Common myeloid progenitor, CD34-positive (primary cell): ENCODE results near the gene B3GALT5.

ENCODE experiments used
- CTCF ChIA-PET: fragments of 350-600 bp; sonication (Branson Sonifier 250); formaldehyde crosslinking; loops from one replicate; lab custom pipeline; 2021; ENCODE audit warnings: antibody characterized with exemption; lab: Charles Lee
- POLR2A ChIA-PET: fragments of 350-600 bp; sonication (Branson Sonifier 250); formaldehyde crosslinking; loops from one replicate; lab custom pipeline; 2021; ENCODE audit warnings: antibody characterized with exemption; lab: Charles Lee
- DNase-seq, 3 donors: peaks; one replicate each; pipeline versions ENCODE4 v3.0.0 to v3.0.0-alpha.2; 2013
- H3K27ac ChIP-seq, 2 experiments: 1 replicate in 1 of 2; 2 replicates in 1 of 2; pipeline ENCODE4 v1.7.0; 2013; ENCODE audit warnings: inconsistent platforms in 2 of 2, low read length in 2 of 2, mild to moderate bottlenecking in 2 of 2, low read depth in 1 of 2, moderate library complexity in 1 of 2; ENCODE audit not compliant: severe bottlenecking in 2 of 2, insufficient read depth in 1 of 2, poor library complexity in 1 of 2
- H3K27me3 ChIP-seq, 5 experiments: replicated peaks in 2 of 5; 1 replicate in 3 of 5; 2 replicates in 2 of 5; pipeline versions ENCODE4 v1.6.1 to v1.7.0; 2013; ENCODE audit warnings: low read length in 4 of 5, mild to moderate bottlenecking in 2 of 5, moderate library complexity in 2 of 5, inconsistent platforms in 1 of 5; ENCODE audit not compliant: insufficient read depth in 5 of 5, control insufficient read depth in 4 of 5
- H3K36me3 ChIP-seq, 4 experiments: 1 replicate in 2 of 4; 2 replicates in 2 of 4; pipeline versions ENCODE4 v1.6.1 to v1.7.0; 2013; ENCODE audit warnings: low read length in 3 of 4, control low read depth in 1 of 4, mild to moderate bottlenecking in 1 of 4; ENCODE audit not compliant: control insufficient read depth in 4 of 4, insufficient read depth in 4 of 4
- H3K4me1 ChIP-seq, 4 experiments: 1 replicate in 3 of 4; 2 replicates in 1 of 4; pipeline versions ENCODE4 v1.6.1 to v1.7.1; 2013; ENCODE audit warnings: low read length in 3 of 4, mild to moderate bottlenecking in 3 of 4, control low read depth in 1 of 4, inconsistent platforms in 1 of 4, moderate library complexity in 1 of 4; ENCODE audit not compliant: control insufficient read depth in 4 of 4, insufficient read depth in 4 of 4; ENCODE audit errors: control extremely low read depth in 1 of 4
- H3K4me3 ChIP-seq, 7 experiments: 1 replicate in 4 of 7; 2 replicates in 3 of 7; pipeline versions ENCODE4 v1.5.1 to v1.7.0; 2013; ENCODE audit warnings: mild to moderate bottlenecking in 7 of 7, low read length in 6 of 7, moderate library complexity in 6 of 7, inconsistent platforms in 2 of 7, low read depth in 2 of 7, control low read depth in 1 of 7; ENCODE audit not compliant: insufficient read depth in 4 of 7, control insufficient read depth in 1 of 7; ENCODE audit errors: extremely low read depth in 1 of 7
- H3K9me3 ChIP-seq, 5 experiments: 1 replicate in 4 of 5; 2 replicates in 1 of 5; pipeline versions ENCODE4 v1.6.1 to v1.7.1; 2013; ENCODE audit warnings: low read length in 4 of 5, mild to moderate bottlenecking in 2 of 5, inconsistent platforms in 1 of 5, low read depth in 1 of 5, moderate library complexity in 1 of 5; ENCODE audit not compliant: control insufficient read depth in 4 of 5, insufficient read depth in 2 of 5; ENCODE audit errors: control extremely low read depth in 1 of 5
- WGBS: methylation state at CpG from one replicate; pipeline ENCODE4 v1.1.5; 2013; ENCODE audit not compliant: insufficient coverage; 5-methylcytosine and 5-hydroxymethylcytosine counted together

B3GALT5 gene

GRCh38 chr21:39654951-39655350 is 42.2 kb downstream of the B3GALT5 start:
- Histone ChIP-seq H3K9me3 (peaks cover 0 to 13% (median 5%) of the 10 kb centered on the region in 5 experiments), H3K4me1 (peaks cover 0 to 2% (median under 1%) of the 10 kb centered on the region in 4 experiments), H3K27ac (no peak overlapping the region), H3K4me3 (no peak overlapping the region), H3K27me3 (peaks cover 0 to 12% (median 2%) of the 10 kb centered on the region in 5 experiments), H3K36me3 (no peaks in the 10 kb centered on the region)
- ChIA-PET CTCF (no interaction called here), POLR2A (no interaction called here)
- DNase-seq: no peak
- 87% methylated on average over 3 of the region's 3 CpGs for WGBS

- CTCF ChIA-PET: no interaction called here
- 82% methylated on average over 11 of the region's 11 CpGs for WGBS
Observed at GRCh38 chr21:39655589-39655988, 42.8 kb downstream of the B3GALT5 start.

GRCh38 chr21:39656209-39656608 is 43.5 kb downstream of the B3GALT5 start:
- CTCF ChIA-PET: no interaction called here
- WGBS: 94% methylated on average over 8 of the region's 8 CpGs

More at GRCh38 chr21:39655589-39655988, 42.8 kb downstream of the B3GALT5 start:
- Histone ChIP-seq H3K9me3 (peaks cover 0 to 13% (median 5%) of the 10 kb centered on the region in 5 experiments), H3K27me3 (peaks cover 0 to 18% (median 6%) of the 10 kb centered on the region in 5 experiments), H3K27ac (no peak overlapping the region), H3K4me1 (peaks cover 0 to 7% (median 2%) of the 10 kb centered on the region in 4 experiments), H3K4me3 (no peak overlapping the region), H3K36me3 (no peaks in the 10 kb centered on the region)
- POLR2A ChIA-PET: no interaction called here
- no peak for DNase-seq

DNA sequence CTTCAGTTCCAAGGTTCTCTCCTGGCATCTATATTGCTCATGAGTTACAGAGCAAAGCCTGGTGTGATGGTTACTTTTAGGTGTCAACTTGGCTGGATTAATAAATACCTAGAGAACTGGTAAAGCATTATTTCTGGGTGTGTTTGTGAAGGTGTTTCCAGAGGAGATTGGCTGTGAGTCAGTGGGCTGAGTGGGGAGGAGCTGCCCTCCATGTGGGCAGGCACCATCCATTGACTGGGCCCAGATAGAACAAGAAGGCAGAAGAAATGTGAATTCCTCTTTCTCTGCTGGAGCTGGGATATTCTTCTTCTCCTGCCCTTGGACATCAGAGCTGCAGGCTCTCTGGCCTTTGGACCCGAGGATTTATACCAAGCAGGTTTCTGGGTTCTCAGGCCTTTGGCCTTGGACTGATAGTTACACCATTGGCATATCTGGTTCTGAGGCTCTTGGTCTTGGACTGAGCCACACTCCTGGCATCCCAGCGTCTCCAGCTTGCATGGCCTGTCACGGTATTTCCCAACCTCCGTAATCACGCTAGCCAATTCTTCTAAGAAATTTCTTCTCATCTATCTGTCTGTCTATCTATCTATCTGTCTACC is 44.5 kb downstream of the B3GALT5 start:
- ChIA-PET POLR2A (no interaction called here), CTCF (no interaction called here)
- H3K27ac ChIP-seq: no peak overlapping the region
- peaks cover 0 to 10% (median 2%) of the 10 kb centered on the region in 4 experiments for H3K4me1 ChIP-seq
- peaks cover 0 to 29% (median 6%) of the 10 kb centered on the region in 5 experiments for H3K27me3 ChIP-seq
- no peaks in the 10 kb centered on the region for H3K36me3 ChIP-seq
- H3K4me3 ChIP-seq: no peak overlapping the region
- WGBS: 94% methylated on average over 5 of the region's 5 CpGs
- no peak for DNase-seq
- peaks cover 0 to 13% (median 5%) of the 10 kb centered on the region in 5 experiments for H3K9me3 ChIP-seq

More at GRCh38 chr21:39656209-39656608, 43.5 kb downstream of the B3GALT5 start:
- Histone ChIP-seq H3K4me3 (no peak overlapping the region), H3K9me3 (peaks cover 0 to 13% (median 5%) of the 10 kb centered on the region in 5 experiments), H3K27ac (no peak overlapping the region), H3K4me1 (peaks cover 0 to 10% (median 2%) of the 10 kb centered on the region in 4 experiments), H3K36me3 (no peaks in the 10 kb centered on the region), H3K27me3 (peaks cover 0 to 23% (median 6%) of the 10 kb centered on the region in 5 experiments)
- POLR2A ChIA-PET: no interaction called here
- DNase-seq: no peak

- Histone ChIP-seq H3K9me3 (peaks cover 0 to 10% (median 3%) of the 10 kb centered on the region in 5 experiments), H3K4me3 (no peak overlapping the region), H3K36me3 (no peaks in the 10 kb centered on the region), H3K4me1 (peaks cover 0 to 10% (median 2%) of the 10 kb centered on the region in 4 experiments), H3K27me3 (peaks cover 0 to 29% (median 6%) of the 10 kb centered on the region in 5 experiments), H3K27ac (no peak overlapping the region)
- no peak for DNase-seq
- ChIA-PET POLR2A (no interaction called here), CTCF (no interaction called here)
- 94% methylated on average over 2 of the region's 2 CpGs for whole genome bisulfite sequencing
Observed at GRCh38 chr21:39658066-39658465, 45.3 kb downstream of the B3GALT5 start.

DNA sequence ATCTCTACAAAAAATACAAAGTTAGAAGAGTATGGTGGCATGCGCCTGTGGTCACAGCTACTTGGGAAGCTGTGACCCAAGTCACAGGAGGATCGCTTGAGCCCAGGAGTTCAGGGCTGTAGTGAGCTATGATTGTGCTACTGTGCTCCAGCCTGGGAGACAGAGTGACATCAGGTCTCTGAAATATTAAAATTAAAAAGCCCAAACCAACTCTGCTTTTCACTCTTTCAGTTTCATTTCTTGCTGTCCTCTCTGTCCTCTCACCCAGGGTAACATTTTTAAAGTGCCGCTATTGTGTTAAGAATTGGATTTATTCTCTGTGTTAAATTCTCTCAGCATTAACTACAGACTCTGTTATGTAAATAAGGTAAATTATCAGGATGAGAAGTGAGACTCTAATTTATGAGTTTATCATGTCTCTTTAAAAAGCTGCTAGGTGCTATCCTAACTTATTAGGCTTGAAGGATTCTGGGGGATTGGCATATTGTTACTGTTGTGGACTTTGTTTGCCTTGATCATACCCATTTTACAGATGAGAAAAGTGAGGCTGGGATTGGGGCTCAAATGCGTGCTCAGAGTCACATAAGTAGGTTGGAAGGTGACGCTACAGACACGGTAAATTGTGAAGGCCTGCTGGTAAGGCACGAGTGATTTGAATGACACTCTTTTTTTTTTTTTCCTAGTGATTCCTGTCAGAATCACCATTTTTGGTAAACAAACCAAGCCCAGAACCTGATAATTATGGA is 46.5 kb downstream of the B3GALT5 start:
- no peak overlapping the region for H3K27ac ChIP-seq
- H3K4me1 ChIP-seq: peaks cover 0 to 10% (median 2%) of the 10 kb centered on the region in 4 experiments
- POLR2A ChIA-PET: no interaction called here
- H3K4me3 ChIP-seq: no peak overlapping the region
- CTCF ChIA-PET: no interaction called here
- peaks cover 0 to 29% (median 4%) of the 10 kb centered on the region in 5 experiments for H3K27me3 ChIP-seq
- no peak for DNase-seq
- WGBS: 100% methylated on average over 4 of the region's 7 CpGs
- H3K9me3 ChIP-seq: peaks cover 0 to 2% (median 0%) of the 10 kb centered on the region in 5 experiments
- no peaks in the 10 kb centered on the region for H3K36me3 ChIP-seq
